ENCODE data around the gene TRHDE. TPM values are rescaled to one million over a fixed set of nuclear protein-coding genes. Genes with fewer than 3 reads are reported as not detected.

TRHDE gene
- total and polyA plus RNA-seq, 2 donors (not counting 3 experiments of a cell fraction or from before 2014, with no cell fraction given), result not detected

DNA sequence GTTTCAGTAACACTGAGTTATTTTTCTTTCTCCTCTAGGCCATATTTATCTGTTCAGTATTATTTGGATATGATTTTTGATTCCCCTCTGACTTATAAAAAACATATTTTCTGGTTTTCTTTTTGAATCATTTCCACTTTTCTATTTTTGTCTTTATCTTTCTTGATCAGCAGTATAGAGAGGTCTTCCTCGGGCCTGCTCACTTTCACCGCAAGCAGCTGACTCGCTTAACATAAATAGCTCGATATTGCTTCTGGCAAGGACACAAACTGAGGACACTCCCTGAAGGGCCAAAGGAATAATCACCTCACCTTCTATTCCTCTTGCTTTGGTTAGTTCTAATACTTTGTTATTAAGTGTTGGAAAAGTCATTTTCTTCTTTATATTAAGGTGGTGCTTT lies 25.8 kb upstream of the TRHDE start:
- Histone ChIP-seq H3K4me1 (ENCODE audit: control insufficient read depth, extremely low read depth, insufficient read depth, low read length) (no peaks in the 10 kb centered on the region), H3K36me3 (ENCODE audit: control insufficient read depth in 2 of 2, extremely low read depth in 1 of 2, insufficient read depth in 2 of 2, low read length in 2 of 2) (no peaks in the 10 kb centered on the region), H3K9me3 (replicated peaks; ENCODE audit: control insufficient read depth, insufficient read depth, low read length) (no peaks in the 10 kb centered on the region), H3K9ac (replicated peaks; ENCODE audit: extremely low read depth, insufficient read depth, low read length) (no peak overlapping the region), H2AFZ (ENCODE audit: low read depth, low read length) (no peak overlapping the region), H3K27me3 (ENCODE audit: control insufficient read depth in 2 of 2, insufficient read depth in 2 of 2, low read length in 2 of 2) (no peaks in the 10 kb centered on the region), H4K20me1 (replicated peaks; ENCODE audit: control insufficient read depth, extremely low read depth, insufficient read depth, low read length) (no peaks in the 10 kb centered on the region), H3K9me1 (replicated peaks; ENCODE audit: control insufficient read depth, extremely low read depth, insufficient read depth, low read length) (no peaks in the 10 kb centered on the region), H3K4me3 (replicated peaks in 1 of 3; ENCODE audit: insufficient read depth in 1 of 3, low read depth in 1 of 3, low read length in 3 of 3) (no peak overlapping the region), H3K27ac (ENCODE audit: insufficient read depth, low read depth, low read length) (no peak overlapping the region), H3K4me2 (ENCODE audit: insufficient read depth, low read length) (no peak overlapping the region), H3K79me2 (ENCODE audit: control insufficient read depth, insufficient read depth, low read length) (no peaks in the 10 kb centered on the region)
- TF ChIP-seq FOS (IDR thresholded peaks at IDR 0.05; ENCODE audit: borderline replicate concordance, insufficient read depth, low read length) (no peak), MYC (IDR thresholded peaks at IDR 0.05; ENCODE audit: low read depth, low read length) (no peak), POLR2A (IDR thresholded peaks at IDR 0.05; ENCODE audit: low read depth, low read length) (no peak), EZH2 (IDR thresholded peaks at IDR 0.05; ENCODE audit: borderline replicate concordance, low read depth, low read length, severe bottlenecking) (no peak), JUN (IDR thresholded peaks at IDR 0.05; ENCODE audit: borderline replicate concordance, insufficient read depth, insufficient read length, low read depth) (no peak), POLR2AphosphoS5 (IDR thresholded peaks at IDR 0.05; ENCODE audit: insufficient read depth, low read depth, low read length) (no peak), GATA2 (IDR thresholded peaks at IDR 0.05; ENCODE audit: insufficient read depth, insufficient read length, low read depth, low read length) (no peak)
- TF ChIP-seq, protein P1, sequence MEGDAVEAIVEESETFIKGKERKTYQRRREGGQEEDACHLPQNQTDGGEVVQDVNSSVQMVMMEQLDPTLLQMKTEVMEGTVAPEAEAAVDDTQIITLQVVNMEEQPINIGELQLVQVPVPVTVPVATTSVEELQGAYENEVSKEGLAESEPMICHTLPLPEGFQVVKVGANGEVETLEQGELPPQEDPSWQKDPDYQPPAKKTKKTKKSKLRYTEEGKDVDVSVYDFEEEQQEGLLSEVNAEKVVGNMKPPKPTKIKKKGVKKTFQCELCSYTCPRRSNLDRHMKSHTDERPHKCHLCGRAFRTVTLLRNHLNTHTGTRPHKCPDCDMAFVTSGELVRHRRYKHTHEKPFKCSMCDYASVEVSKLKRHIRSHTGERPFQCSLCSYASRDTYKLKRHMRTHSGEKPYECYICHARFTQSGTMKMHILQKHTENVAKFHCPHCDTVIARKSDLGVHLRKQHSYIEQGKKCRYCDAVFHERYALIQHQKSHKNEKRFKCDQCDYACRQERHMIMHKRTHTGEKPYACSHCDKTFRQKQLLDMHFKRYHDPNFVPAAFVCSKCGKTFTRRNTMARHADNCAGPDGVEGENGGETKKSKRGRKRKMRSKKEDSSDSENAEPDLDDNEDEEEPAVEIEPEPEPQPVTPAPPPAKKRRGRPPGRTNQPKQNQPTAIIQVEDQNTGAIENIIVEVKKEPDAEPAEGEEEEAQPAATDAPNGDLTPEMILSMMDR (IDR thresholded peaks at IDR 0.05; ENCODE audit: extremely low read depth in 1 of 2, insufficient read depth in 1 of 2, low read depth in 1 of 2, low read length in 2 of 2), result no peak
- TF ChIP-seq, protein P2, sequence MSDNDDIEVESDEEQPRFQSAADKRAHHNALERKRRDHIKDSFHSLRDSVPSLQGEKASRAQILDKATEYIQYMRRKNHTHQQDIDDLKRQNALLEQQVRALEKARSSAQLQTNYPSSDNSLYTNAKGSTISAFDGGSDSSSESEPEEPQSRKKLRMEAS (IDR thresholded peaks at IDR 0.05; ENCODE audit: insufficient read depth, insufficient read length), result no peak
- FAIRE-seq (no peak), DNase-seq (ENCODE audit: low read depth, low spot score) (no peak)
- BruUV-seq (replicated peaks), result no TSS peak
- dilution Hi-C loops (cut with MboI; ENCODE audit: extremely low pct_ligation_motif_present, low sequenced_read_pairs), result no loop called here
- intact Hi-C loops (cut with micrococcal nuclease), result no loop called here
- POLR2A ChIA-PET, result no interaction called here
- CTCF ChIA-PET, result no interaction called here
